HG03045 (cell line): Measurements from ENCODE around the gene KIF1B.
"Not testable (repeated sequence)": the region's sequence is repeated elsewhere in the genome, so short reads cannot be mapped to it uniquely, and the experiment has no call there.

ENCODE experiments used
- ATAC-seq: cut with Tn5 transposase; IDR thresholded peaks from one replicate; pipeline ENCODE4 v1.9.1; 2021; ENCODE audit warnings: mild to moderate bottlenecking, moderate library complexity; ENCODE audit not compliant: unreplicated experiment

The KIF1B gene

DNA sequence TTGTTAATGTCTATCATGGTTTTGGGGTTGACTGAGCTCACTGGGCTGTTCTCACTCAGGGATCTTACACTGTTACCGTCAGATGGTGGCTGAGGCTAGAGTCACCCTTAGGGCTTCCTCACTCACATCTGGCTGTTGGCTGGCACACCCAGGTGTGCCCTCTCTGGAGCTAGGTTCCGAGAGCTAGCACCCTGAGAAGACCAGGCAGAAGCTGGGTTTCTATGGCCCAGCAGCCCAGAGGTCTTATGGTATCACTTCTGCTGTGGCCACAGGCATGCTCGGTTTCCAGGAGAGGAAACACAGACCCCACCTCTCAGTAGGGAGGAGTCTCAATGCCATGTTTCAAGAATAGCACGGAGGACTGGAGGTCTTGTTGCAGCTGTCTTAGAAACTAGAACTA lies 20.7 kb upstream of the KIF1B start:
- no peak for ATAC-seq

GRCh38 chr1:10192263-10192662 lies 18.1 kb upstream of the KIF1B start:
- ATAC-seq, result no peak

- ATAC-seq, result no peak
Observed at GRCh38 chr1:10193288-10193687, 17.1 kb upstream of the KIF1B start.

- ATAC-seq, result no peak
Observed at GRCh38 chr1:10195570-10195969, 14.8 kb upstream of the KIF1B start.

DNA sequence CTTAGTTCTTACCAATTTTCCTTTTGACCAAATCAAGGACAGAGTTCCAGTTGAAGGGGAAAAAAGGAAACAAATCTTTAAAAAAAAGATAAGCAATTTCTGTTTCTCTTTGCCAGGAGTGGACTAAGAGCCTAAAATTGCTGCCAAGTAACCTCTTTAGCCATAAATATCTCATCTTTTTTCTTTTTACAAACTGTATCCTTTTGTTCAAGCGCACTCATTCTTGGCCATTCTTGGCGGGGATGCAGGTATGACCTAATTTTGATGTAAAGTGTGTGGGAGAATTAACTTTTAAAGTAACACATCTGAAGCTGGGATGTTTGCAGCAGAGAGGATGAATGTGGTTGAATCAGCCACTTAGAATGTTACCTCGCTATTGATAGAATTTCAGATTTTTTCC lies 13.4 kb upstream of the KIF1B start:
- no peak for ATAC-seq

- ATAC-seq, result no peak
Observed at GRCh38 chr1:10200620-10201019, 9.8 kb upstream of the KIF1B start.

- no peak for ATAC-seq
Observed at GRCh38 chr1:10204003-10204642, 6.2 kb upstream of the KIF1B start.

GRCh38 chr1:10205206-10205605 lies 5.2 kb upstream of the KIF1B start:
- not testable (repeated sequence) for ATAC-seq

DNA sequence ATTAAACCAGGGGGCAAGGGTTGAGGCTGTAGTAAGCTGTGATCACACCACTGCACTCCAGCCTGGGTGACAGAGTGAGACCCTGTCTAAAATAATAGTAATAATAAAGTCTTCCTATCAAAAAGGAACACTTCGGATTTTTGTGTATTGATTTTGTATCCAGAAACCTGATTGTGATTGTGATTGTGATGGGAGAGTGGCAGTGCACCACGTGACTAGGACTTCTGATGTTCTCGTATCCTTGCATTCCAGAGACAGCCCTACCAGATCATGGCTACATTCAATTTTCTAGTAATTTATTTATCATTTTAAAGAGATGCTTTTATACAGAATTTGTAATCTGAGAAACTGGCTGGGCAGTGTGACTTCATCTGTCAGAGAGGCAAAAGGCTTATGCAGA lies 2.6 kb upstream of the KIF1B start:
- no peak for ATAC-seq

- no peak for ATAC-seq
Observed at GRCh38 chr1:10208537-10208936, 1.8 kb upstream of the KIF1B start.

GRCh38 chr1:10209590-10209904 lies 823 bp upstream of the KIF1B start:
- no peak for ATAC-seq

- peak; percentile 9 for ATAC-seq
Observed at GRCh38 chr1:10210841-10211804, 753 bp downstream of the KIF1B start.

DNA sequence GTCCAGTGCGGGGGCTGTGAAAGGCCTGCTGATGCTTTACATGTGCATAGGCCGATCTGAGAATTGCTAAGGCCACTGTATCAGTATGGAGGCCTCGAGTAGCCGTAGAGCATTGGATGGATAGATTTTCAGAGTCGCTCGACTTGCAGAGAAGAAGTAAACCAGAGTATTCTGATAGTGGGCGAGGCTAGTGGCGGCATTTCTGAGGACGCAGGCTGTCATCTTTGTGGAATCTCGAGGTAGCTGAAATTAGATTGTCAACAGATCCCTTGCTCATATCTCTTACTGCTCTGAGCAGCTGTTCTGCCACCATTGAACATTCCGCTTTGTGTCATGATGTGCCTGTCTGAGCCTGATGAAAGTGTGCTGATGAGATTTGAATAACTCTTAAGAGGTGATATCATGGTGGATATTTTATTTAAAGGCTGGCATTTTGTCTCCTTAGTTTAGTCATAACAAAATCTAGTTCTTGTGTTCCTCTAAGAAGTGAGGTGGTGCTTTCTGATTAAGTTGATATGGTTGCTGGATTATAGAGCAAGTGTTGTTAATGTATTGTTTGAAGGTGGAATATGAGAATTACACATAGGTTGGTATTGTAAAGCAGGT lies 1.5 kb downstream of the KIF1B start:
- ATAC-seq, result no peak

DNA sequence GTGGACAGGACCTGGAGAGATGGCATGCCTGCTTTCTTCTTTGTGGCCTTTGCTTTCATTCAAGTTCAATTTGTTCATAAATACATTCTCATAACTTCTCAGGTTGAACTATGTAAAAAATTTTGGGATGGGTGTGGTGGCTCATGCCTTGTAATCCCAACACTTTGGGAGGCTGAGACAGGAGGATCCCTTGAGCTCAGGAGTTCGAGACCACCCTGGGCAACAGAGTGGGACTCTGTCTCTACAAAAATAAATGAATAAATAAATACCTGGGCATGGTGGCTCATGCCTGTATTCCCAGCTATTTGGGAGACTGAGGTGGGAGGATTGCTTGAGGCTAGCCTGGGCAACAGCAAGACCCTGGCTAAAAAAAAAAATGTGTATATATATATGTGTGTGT lies 2.1 kb downstream of the KIF1B start:
- no peak for ATAC-seq

GRCh38 chr1:10213186-10213705 lies 2.9 kb downstream of the KIF1B start:
- no peak for ATAC-seq

GRCh38 chr1:10216090-10216749 lies 5.8 kb downstream of the KIF1B start:
- no peak for ATAC-seq

- no peak for ATAC-seq
Observed at GRCh38 chr1:10217748-10218441, 7.5 kb downstream of the KIF1B start.

- no peak for ATAC-seq
Observed at GRCh38 chr1:10220200-10220599, 9.8 kb downstream of the KIF1B start.

DNA sequence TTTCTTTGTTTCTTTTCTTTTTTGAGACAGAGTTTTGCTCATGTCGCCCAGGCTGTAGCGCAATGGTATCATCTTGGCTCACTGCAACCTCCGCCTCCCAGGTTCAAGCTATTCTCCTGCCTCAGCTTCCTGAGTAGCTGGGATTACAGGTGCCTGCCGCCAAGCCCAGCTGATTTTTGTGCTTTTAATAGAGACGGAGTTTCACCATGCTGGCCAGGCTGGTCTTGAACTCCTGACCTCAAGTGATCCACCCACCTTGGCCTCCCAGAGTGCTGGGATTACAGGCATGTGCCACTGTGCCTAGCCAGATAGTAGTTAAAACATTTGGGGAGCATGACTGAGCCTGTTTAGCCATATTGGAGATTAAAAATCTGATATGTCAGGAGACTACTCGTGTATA lies 10.3 kb downstream of the KIF1B start:
- not testable (repeated sequence) for ATAC-seq

- no peak for ATAC-seq
Observed at GRCh38 chr1:10225573-10225972, 15.2 kb downstream of the KIF1B start.

DNA sequence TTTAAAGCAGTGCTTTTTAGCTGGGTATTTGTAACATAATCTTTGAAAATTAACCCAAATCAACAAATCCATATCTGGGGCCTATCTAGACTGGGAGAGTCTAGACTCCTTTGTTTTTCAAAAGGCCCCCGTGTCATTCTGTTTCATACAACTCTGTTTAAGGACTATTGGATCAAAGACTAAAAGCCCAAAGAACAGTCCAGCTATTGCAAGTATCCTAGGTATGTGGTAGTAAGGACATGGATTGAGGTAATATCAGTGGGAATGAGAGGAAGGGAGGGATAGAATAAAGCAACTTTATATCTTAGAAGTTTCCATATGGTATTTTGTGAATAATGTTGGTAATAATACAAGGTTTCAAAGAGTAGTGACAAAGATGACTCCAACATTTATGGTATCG lies 18.2 kb downstream of the KIF1B start:
- no peak for ATAC-seq
